Osteoblast (primary cell): ENCODE measurements around the gene CMTM8. TPM values are rescaled to one million over a fixed set of nuclear protein-coding genes. Genes with fewer than 3 reads are reported as not detected.

Experiments
- DNase-seq: peaks from one replicate; pipeline ENCODE4 v3.0.0; 2011; ENCODE audit warnings: low spot score, mixed read lengths; ENCODE audit not compliant: insufficient read length; ENCODE audit errors: missing footprints
- H2AFZ ChIP-seq: 2 replicates; pipeline ENCODE4 v1.6.0; 2011; ENCODE audit warnings: mild to moderate bottlenecking, low read length
- H3K27ac ChIP-seq: 2 replicates; pipeline ENCODE4 v1.5.1; 2011; ENCODE audit warnings: mild to moderate bottlenecking, low read depth, low read length, moderate library complexity
- H3K27me3 ChIP-seq: 2 replicates; pipeline ENCODE4 v1.6.0; 2012; ENCODE audit warnings: mild to moderate bottlenecking, control low read depth, inconsistent platforms, low read length, moderate library complexity; ENCODE audit not compliant: insufficient read depth
- H3K36me3 ChIP-seq: 2 replicates; pipeline ENCODE4 v1.5.1; 2011; ENCODE audit warnings: mild to moderate bottlenecking, low read length, control low read depth, moderate library complexity; ENCODE audit not compliant: insufficient read depth
- H3K4me1 ChIP-seq: 2 replicates; pipeline ENCODE4 v1.5.1; 2011; ENCODE audit warnings: mild to moderate bottlenecking, low read length, control low read depth, moderate library complexity; ENCODE audit not compliant: insufficient read depth
- H3K4me2 ChIP-seq: 2 replicates; pipeline ENCODE4 v1.6.0; 2011; ENCODE audit warnings: mild to moderate bottlenecking, low read length; ENCODE audit not compliant: insufficient read depth
- H3K4me3 ChIP-seq: fragments of 200-600 bp; sonication (generic); 3 replicates; pipeline ENCODE4 v1.5.1; 2012; ENCODE audit warnings: mild to moderate bottlenecking, low read length, inconsistent platforms; ENCODE audit not compliant: insufficient read depth
- H3K79me2 ChIP-seq: 2 replicates; pipeline ENCODE4 v1.6.0; 2012; ENCODE audit warnings: mild to moderate bottlenecking, low read length, control low read depth, inconsistent platforms; ENCODE audit not compliant: insufficient read depth
- H3K9me3 ChIP-seq: 2 replicates; pipeline ENCODE4 v1.5.1; 2011; ENCODE audit warnings: low read depth, low read length, control low read depth
- H4K20me1 ChIP-seq: 2 replicates; pipeline ENCODE4 v1.6.0; 2012; ENCODE audit warnings: mild to moderate bottlenecking, low read length, control low read depth; ENCODE audit not compliant: insufficient read depth
- CTCF ChIP-seq: IDR thresholded peaks from 2 replicates; pipeline ENCODE4 v1.5.1; 2011; ENCODE audit warnings: mild to moderate bottlenecking, low read depth, low read length, moderate library complexity; ENCODE audit errors: extremely low read depth
- small RNA-seq: library from RNA; depleted of rRNA; stranded (forward); fragments of <200 nt; gene quantifications from one replicate; pipeline ENCODE3, GENCODE V24; 2012
- total RNA-seq: library from RNA; depleted of rRNA; stranded (reverse); fragments of >200 nt; gene quantifications from 2 replicates; pipeline ENCODE4 v1.2.3, GENCODE V29; 2012

The CMTM8 gene
- total RNA-seq, 1 donor = 1.4 TPM

- H3K27ac ChIP-seq = peak overlapping the region; percentile 47
- peak overlapping the region; percentile 20 for H3K4me2 ChIP-seq
- no peak for DNase-seq
Measured at GRCh38 chr3:32414522-32415202, 176.2 kb downstream of the CMTM8 start.

GRCh38 chr3:32419742-32420125 lies 181.3 kb downstream of the CMTM8 start:
- peak overlapping the region; percentile 17 for H3K4me2 ChIP-seq
- H3K9me3 ChIP-seq = no peaks in the 10 kb centered on the region
- H3K27me3 ChIP-seq = no peaks in the 10 kb centered on the region
- H3K4me1 ChIP-seq = peaks cover 33% of the 10 kb centered on the region
- peaks cover 50% of the 10 kb centered on the region for H3K79me2 ChIP-seq
- H4K20me1 ChIP-seq = no peaks in the 10 kb centered on the region
- no peak overlapping the region for H2AFZ ChIP-seq
- H3K27ac ChIP-seq = no peak overlapping the region
- H3K36me3 ChIP-seq = no peaks in the 10 kb centered on the region
- no peak overlapping the region for H3K4me3 ChIP-seq
- TF ChIP-seq CTCF = no peak
- DNase-seq = no peak

More at GRCh38 chr3:32414522-32415202, 176.2 kb downstream of the CMTM8 start:
- no peak overlapping the region for H3K4me3 ChIP-seq
- no peaks in the 10 kb centered on the region for H3K36me3 ChIP-seq
- no peak for TF ChIP-seq CTCF
- no peaks in the 10 kb centered on the region for H3K9me3 ChIP-seq
- H2AFZ ChIP-seq = peak overlapping the region; percentile 58
- H3K27me3 ChIP-seq = no peaks in the 10 kb centered on the region
- peaks cover 9% of the 10 kb centered on the region for H3K4me1 ChIP-seq
- peaks cover 38% of the 10 kb centered on the region for H3K79me2 ChIP-seq
- H4K20me1 ChIP-seq = no peaks in the 10 kb centered on the region

Small RNAs within 50 kb of the gene (small RNA-seq; reads per million reads assigned to genes)
- gene AC097639.2 = not detected

Other genes starting within 250 kb of the CMTM8 start
- 10.1 and 11.5 TPM in 2 replicates for gene GPD1L, start 132.1 kb upstream of the CMTM8 start, total RNA-seq
- 7.2 and 10.0 TPM in 2 replicates for gene CMTM7, start 153.2 kb downstream of the CMTM8 start, total RNA-seq